Measurements from ENCODE around the gene THUMPD2. TPM values are rescaled to one million over a fixed set of nuclear protein-coding genes. Genes with fewer than 3 reads are reported as not detected.

Gene THUMPD2, protein sequence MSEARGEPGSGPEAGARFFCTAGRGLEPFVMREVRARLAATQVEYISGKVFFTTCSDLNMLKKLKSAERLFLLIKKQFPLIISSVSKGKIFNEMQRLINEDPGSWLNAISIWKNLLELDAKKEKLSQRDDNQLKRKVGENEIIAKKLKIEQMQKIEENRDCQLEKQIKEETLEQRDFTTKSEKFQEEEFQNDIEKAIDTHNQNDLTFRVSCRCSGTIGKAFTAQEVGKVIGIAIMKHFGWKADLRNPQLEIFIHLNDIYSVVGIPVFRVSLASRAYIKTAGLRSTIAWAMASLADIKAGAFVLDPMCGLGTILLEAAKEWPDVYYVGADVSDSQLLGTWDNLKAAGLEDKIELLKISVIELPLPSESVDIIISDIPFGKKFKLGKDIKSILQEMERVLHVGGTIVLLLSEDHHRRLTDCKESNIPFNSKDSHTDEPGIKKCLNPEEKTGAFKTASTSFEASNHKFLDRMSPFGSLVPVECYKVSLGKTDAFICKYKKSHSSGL
- 5.0 TPM for total RNA-seq (ENCODE audit: unreplicated experiment)
- long read RNA-seq, partial matches to known transcripts = 0 of 2 reads
- long read RNA-seq, other reads (novel, unspliced or antisense) = 0 of 2 reads

- peaks cover 8% of the 10 kb centered on the region for H3K27me3 Mint-ChIP-seq (ENCODE audit: unreplicated experiment)
- H3K4me1 Mint-ChIP-seq (ENCODE audit: unreplicated experiment) = peaks cover 20% of the 10 kb centered on the region
- H3K36me3 Mint-ChIP-seq (ENCODE audit: low read depth, unreplicated experiment) = no peaks in the 10 kb centered on the region
- peak; percentile 71 for DNase-seq (ENCODE audit: low spot score)
- TF ChIP-seq, protein P1, sequence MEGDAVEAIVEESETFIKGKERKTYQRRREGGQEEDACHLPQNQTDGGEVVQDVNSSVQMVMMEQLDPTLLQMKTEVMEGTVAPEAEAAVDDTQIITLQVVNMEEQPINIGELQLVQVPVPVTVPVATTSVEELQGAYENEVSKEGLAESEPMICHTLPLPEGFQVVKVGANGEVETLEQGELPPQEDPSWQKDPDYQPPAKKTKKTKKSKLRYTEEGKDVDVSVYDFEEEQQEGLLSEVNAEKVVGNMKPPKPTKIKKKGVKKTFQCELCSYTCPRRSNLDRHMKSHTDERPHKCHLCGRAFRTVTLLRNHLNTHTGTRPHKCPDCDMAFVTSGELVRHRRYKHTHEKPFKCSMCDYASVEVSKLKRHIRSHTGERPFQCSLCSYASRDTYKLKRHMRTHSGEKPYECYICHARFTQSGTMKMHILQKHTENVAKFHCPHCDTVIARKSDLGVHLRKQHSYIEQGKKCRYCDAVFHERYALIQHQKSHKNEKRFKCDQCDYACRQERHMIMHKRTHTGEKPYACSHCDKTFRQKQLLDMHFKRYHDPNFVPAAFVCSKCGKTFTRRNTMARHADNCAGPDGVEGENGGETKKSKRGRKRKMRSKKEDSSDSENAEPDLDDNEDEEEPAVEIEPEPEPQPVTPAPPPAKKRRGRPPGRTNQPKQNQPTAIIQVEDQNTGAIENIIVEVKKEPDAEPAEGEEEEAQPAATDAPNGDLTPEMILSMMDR (IDR thresholded peaks at IDR 0.05; ENCODE audit: unreplicated experiment) = no peak
- no peaks in the 10 kb centered on the region for H3K9me3 Mint-ChIP-seq (ENCODE audit: unreplicated experiment)
- peak within 1 kb of the TSS; percentile 89 for H3K4me3 Mint-ChIP-seq (ENCODE audit: unreplicated experiment)
- peak within 1 kb of the TSS; percentile 67 for H3K27ac Mint-ChIP-seq (ENCODE audit: unreplicated experiment)
Observed at GRCh38 chr2:39778775-39779340, at the start of gene THUMPD2. TSS of gene THUMPD2 (minus strand) at chr2:39779258. CDS start at chr2:39779239, 19 bp downstream.

GRCh38 chr2:39821871-39822270, 42.8 kb upstream of the THUMPD2 start:
- Mint-ChIP-seq H3K27me3 (ENCODE audit: unreplicated experiment) (peaks cover 2% of the 10 kb centered on the region), H3K9me3 (ENCODE audit: unreplicated experiment) (no peaks in the 10 kb centered on the region), H3K27ac (ENCODE audit: unreplicated experiment) (no peak overlapping the region), H3K4me1 (ENCODE audit: unreplicated experiment) (no peaks in the 10 kb centered on the region), H3K36me3 (ENCODE audit: low read depth, unreplicated experiment) (no peaks in the 10 kb centered on the region), H3K4me3 (ENCODE audit: unreplicated experiment) (no peak overlapping the region)
- TF ChIP-seq, protein P1 (IDR thresholded peaks at IDR 0.05; ENCODE audit: unreplicated experiment) = no peak
- DNase-seq (ENCODE audit: low spot score) = no peak

DNA sequence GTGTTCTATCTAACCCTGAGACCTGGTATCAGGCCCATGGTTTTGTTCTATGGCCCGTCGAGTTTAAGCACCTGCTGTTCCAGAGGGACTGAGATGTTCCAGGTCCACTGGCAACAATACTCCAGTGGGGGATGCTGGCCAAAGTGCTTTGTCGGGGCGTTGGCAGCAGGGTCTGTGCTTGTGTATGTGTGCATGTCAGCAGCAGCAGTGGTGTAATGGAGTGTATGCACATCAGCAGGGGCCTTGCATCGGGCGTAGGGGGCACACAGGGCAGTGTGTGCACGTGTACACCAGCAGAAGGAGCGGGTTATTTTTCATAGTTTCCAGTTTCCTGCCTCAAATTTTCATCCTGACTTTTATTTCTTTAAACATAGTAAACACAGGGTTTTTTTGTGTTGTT, 37.8 kb upstream of the THUMPD2 start:
- H3K27ac Mint-ChIP-seq (ENCODE audit: unreplicated experiment) = no peak overlapping the region

GRCh38 chr2:39816428-39816827, 37.4 kb upstream of the THUMPD2 start:
- DNase-seq (ENCODE audit: low spot score) = no peak
- H3K9me3 Mint-ChIP-seq (ENCODE audit: unreplicated experiment) = no peaks in the 10 kb centered on the region
- peaks cover 4% of the 10 kb centered on the region for H3K27me3 Mint-ChIP-seq (ENCODE audit: unreplicated experiment)
- H3K4me1 Mint-ChIP-seq (ENCODE audit: unreplicated experiment) = no peaks in the 10 kb centered on the region
- H3K27ac Mint-ChIP-seq (ENCODE audit: unreplicated experiment) = no peak overlapping the region
- H3K36me3 Mint-ChIP-seq (ENCODE audit: low read depth, unreplicated experiment) = no peaks in the 10 kb centered on the region
- TF ChIP-seq, protein P1 (IDR thresholded peaks at IDR 0.05; ENCODE audit: unreplicated experiment) = no peak
- no peak overlapping the region for H3K4me3 Mint-ChIP-seq (ENCODE audit: unreplicated experiment)

More for the DNA sequence above, 37.8 kb upstream of the THUMPD2 start:
- no peak for DNase-seq (ENCODE audit: low spot score)
- no peaks in the 10 kb centered on the region for H3K36me3 Mint-ChIP-seq (ENCODE audit: low read depth, unreplicated experiment)
- no peaks in the 10 kb centered on the region for H3K4me1 Mint-ChIP-seq (ENCODE audit: unreplicated experiment)
- no peak overlapping the region for H3K4me3 Mint-ChIP-seq (ENCODE audit: unreplicated experiment)
- TF ChIP-seq, protein P1 (IDR thresholded peaks at IDR 0.05; ENCODE audit: unreplicated experiment) = no peak
- H3K27me3 Mint-ChIP-seq (ENCODE audit: unreplicated experiment) = peaks cover 4% of the 10 kb centered on the region
- H3K9me3 Mint-ChIP-seq (ENCODE audit: unreplicated experiment) = no peaks in the 10 kb centered on the region
